Mesendoderm (in vitro differentiated cells): ENCODE data around the gene P2RY6.

ENCODE experiments used
- DNase-seq: peaks from one replicate; pipeline ENCODE4 v3.0.0; 2013
- H2AK5ac ChIP-seq: 2 replicates; pipeline ENCODE4 v1.6.1; 2013; ENCODE audit warnings: low read length, inconsistent platforms
- H2BK120ac ChIP-seq: 2 replicates; pipeline ENCODE4 v1.6.1; 2013; ENCODE audit warnings: low read depth, mild to moderate bottlenecking, low read length, moderate library complexity, mixed read lengths
- H2BK15ac ChIP-seq: replicated peaks from 2 replicates; pipeline ENCODE4 v1.6.1; 2013; ENCODE audit warnings: low read depth, mild to moderate bottlenecking, moderate library complexity
- H2BK5ac ChIP-seq: 2 replicates; pipeline ENCODE4 v1.6.1; 2013; ENCODE audit warnings: low read length, inconsistent platforms
- H3K18ac ChIP-seq: 2 replicates; pipeline ENCODE4 v1.6.1; 2013; ENCODE audit warnings: mild to moderate bottlenecking, low read length, mixed read lengths
- H3K23ac ChIP-seq: one replicate; pipeline ENCODE4 v1.6.1; 2013; ENCODE audit warnings: low read length
- H3K27ac ChIP-seq: 2 replicates; pipeline ENCODE4 v1.5.1; 2013; ENCODE audit warnings: low read depth, mild to moderate bottlenecking, inconsistent platforms, low read length, moderate library complexity
- H3K27me3 ChIP-seq: 2 replicates; pipeline ENCODE4 v1.6.1; 2013; ENCODE audit warnings: low read length, control low read depth, mild to moderate bottlenecking, inconsistent platforms; ENCODE audit not compliant: insufficient read depth, poor library complexity
- H3K36me3 ChIP-seq: 2 replicates; pipeline ENCODE4 v1.6.1; 2013; ENCODE audit warnings: low read length, inconsistent platforms; ENCODE audit not compliant: control insufficient read depth, insufficient read depth
- H3K4ac ChIP-seq: one replicate; pipeline ENCODE4 v1.6.1; 2013; ENCODE audit warnings: low read depth, mild to moderate bottlenecking, low read length, moderate library complexity
- H3K4me1 ChIP-seq: 2 replicates; pipeline ENCODE4 v1.6.1; 2013; ENCODE audit warnings: low read depth, low read length, inconsistent platforms; ENCODE audit not compliant: control insufficient read depth
- H3K4me2 ChIP-seq: 2 replicates; pipeline ENCODE4 v1.6.1; 2013; ENCODE audit warnings: low read length
- H3K4me3 ChIP-seq: 2 replicates; pipeline ENCODE4 v1.5.1; 2013; ENCODE audit warnings: mild to moderate bottlenecking, low read length
- H3K56ac ChIP-seq: one replicate; pipeline ENCODE4 v1.6.1; 2013; ENCODE audit warnings: low read length
- H3K79me1 ChIP-seq: 2 replicates; pipeline ENCODE4 v1.6.1; 2013; ENCODE audit warnings: low read length, inconsistent platforms
- H3K79me2 ChIP-seq: 2 replicates; pipeline ENCODE4 v1.6.1; 2013; ENCODE audit warnings: mild to moderate bottlenecking, low read length; ENCODE audit not compliant: control insufficient read depth, insufficient read depth
- H3K9ac ChIP-seq: 2 replicates; pipeline ENCODE4 v1.6.1; 2013; ENCODE audit warnings: low read length, inconsistent platforms
- H4K5ac ChIP-seq: one replicate; pipeline ENCODE4 v1.6.1; 2013; ENCODE audit warnings: low read length
- H4K8ac ChIP-seq: one replicate; pipeline ENCODE4 v1.6.1; 2013; ENCODE audit warnings: low read depth, mild to moderate bottlenecking, control low read depth, low read length, moderate library complexity
- WGBS: extraction: QIAGEN DNeasy Blood & Tissue Kit; methylation state at CpG from one replicate; pipeline ENCODE4 v1.1.7; 2013; ENCODE audit warnings: low lambda C conversion rate, missing lambda C conversion rate; ENCODE audit not compliant: insufficient coverage; ENCODE audit errors: extremely low coverage; 5-methylcytosine and 5-hydroxymethylcytosine counted together

Gene P2RY6

GRCh38 chr11:73295996-73296318, 23.8 kb downstream of the P2RY6 start:
- H2AK5ac ChIP-seq, result no peak overlapping the region
- H3K27ac ChIP-seq, result no peak overlapping the region
- H3K23ac ChIP-seq, result no peak overlapping the region
- no peak overlapping the region for H4K5ac ChIP-seq
- no peak overlapping the region for H2BK5ac ChIP-seq
- H3K56ac ChIP-seq, result no peak overlapping the region
- no peaks in the 10 kb centered on the region for H3K79me1 ChIP-seq
- H2BK15ac ChIP-seq, result no peak overlapping the region
- no peak overlapping the region for H3K9ac ChIP-seq
- H3K4ac ChIP-seq, result no peak overlapping the region
- WGBS, result no CpG with 5 or more reads among the region's 3 CpGs
- no peak overlapping the region for H2BK120ac ChIP-seq
- no peaks in the 10 kb centered on the region for H3K27me3 ChIP-seq
- H3K4me3 ChIP-seq, result no peak overlapping the region
- no peaks in the 10 kb centered on the region for H3K36me3 ChIP-seq
- no peaks in the 10 kb centered on the region for H3K4me1 ChIP-seq
- H4K8ac ChIP-seq, result no peak overlapping the region
- H3K18ac ChIP-seq, result no peak overlapping the region
- no peak for DNase-seq
- H3K4me2 ChIP-seq, result no peak overlapping the region
- no peaks in the 10 kb centered on the region for H3K79me2 ChIP-seq

DNA sequence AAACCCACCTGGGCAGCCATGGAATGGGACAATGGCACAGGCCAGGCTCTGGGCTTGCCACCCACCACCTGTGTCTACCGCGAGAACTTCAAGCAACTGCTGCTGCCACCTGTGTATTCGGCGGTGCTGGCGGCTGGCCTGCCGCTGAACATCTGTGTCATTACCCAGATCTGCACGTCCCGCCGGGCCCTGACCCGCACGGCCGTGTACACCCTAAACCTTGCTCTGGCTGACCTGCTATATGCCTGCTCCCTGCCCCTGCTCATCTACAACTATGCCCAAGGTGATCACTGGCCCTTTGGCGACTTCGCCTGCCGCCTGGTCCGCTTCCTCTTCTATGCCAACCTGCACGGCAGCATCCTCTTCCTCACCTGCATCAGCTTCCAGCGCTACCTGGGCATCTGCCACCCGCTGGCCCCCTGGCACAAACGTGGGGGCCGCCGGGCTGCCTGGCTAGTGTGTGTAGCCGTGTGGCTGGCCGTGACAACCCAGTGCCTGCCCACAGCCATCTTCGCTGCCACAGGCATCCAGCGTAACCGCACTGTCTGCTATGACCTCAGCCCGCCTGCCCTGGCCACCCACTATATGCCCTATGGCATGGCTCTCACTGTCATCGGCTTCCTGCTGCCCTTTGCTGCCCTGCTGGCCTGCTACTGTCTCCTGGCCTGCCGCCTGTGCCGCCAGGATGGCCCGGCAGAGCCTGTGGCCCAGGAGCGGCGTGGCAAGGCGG, 24.5 kb downstream of the P2RY6 start:
- Histone ChIP-seq H3K4me3 (no peak overlapping the region), H3K79me1 (no peaks in the 10 kb centered on the region), H3K4me2 (no peak overlapping the region), H4K5ac (no peak overlapping the region), H3K4me1 (no peaks in the 10 kb centered on the region), H2AK5ac (no peak overlapping the region), H3K79me2 (no peaks in the 10 kb centered on the region), H2BK5ac (no peak overlapping the region), H3K27me3 (no peaks in the 10 kb centered on the region), H3K56ac (no peak overlapping the region), H3K9ac (no peak overlapping the region), H3K27ac (no peak overlapping the region), H3K4ac (no peak overlapping the region), H3K36me3 (no peaks in the 10 kb centered on the region), H3K18ac (no peak overlapping the region), H4K8ac (no peak overlapping the region), H2BK120ac (no peak overlapping the region), H2BK15ac (no peak overlapping the region), H3K23ac (no peak overlapping the region)
- no CpG with 5 or more reads among the region's 35 CpGs for WGBS
- no peak for DNase-seq

DNA sequence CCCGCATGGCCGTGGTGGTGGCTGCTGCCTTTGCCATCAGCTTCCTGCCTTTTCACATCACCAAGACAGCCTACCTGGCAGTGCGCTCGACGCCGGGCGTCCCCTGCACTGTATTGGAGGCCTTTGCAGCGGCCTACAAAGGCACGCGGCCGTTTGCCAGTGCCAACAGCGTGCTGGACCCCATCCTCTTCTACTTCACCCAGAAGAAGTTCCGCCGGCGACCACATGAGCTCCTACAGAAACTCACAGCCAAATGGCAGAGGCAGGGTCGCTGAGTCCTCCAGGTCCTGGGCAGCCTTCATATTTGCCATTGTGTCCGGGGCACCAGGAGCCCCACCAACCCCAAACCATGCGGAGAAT, 25.1 kb downstream of the P2RY6 start:
- WGBS, result no CpG with 5 or more reads among the region's 18 CpGs
- Histone ChIP-seq H2BK15ac (no peak overlapping the region), H3K4me2 (no peak overlapping the region), H3K9ac (no peak overlapping the region), H3K36me3 (no peaks in the 10 kb centered on the region), H4K8ac (no peak overlapping the region), H3K23ac (no peak overlapping the region), H4K5ac (no peak overlapping the region), H3K4me1 (no peaks in the 10 kb centered on the region), H3K56ac (no peak overlapping the region), H3K4me3 (no peak overlapping the region), H3K18ac (no peak overlapping the region), H2BK5ac (no peak overlapping the region), H3K4ac (no peak overlapping the region), H3K79me2 (no peaks in the 10 kb centered on the region), H2BK120ac (no peak overlapping the region), H2AK5ac (no peak overlapping the region), H3K27ac (no peak overlapping the region), H3K27me3 (no peaks in the 10 kb centered on the region), H3K79me1 (no peaks in the 10 kb centered on the region)
- no peak for DNase-seq

DNA sequence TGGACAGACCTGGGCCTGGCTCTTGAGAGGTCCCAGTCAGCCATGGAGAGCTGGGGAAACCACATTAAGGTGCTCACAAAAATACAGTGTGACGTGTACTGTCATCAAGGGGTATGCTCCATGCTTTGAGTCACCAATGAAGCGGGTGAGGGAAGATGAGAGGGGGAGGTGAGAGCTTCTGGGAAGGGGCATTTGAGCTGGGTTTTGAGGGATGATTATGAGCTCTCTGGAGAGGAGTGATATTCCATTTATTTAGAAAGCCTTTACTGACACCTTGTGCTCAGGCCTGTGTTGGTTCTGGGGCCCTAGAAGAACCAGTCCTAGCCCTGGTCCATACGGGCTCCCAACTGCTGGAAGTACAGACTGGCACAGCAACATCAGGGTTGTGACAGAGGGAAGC, 25.6 kb downstream of the P2RY6 start:
- Histone ChIP-seq H3K56ac (no peak overlapping the region), H3K79me1 (no peaks in the 10 kb centered on the region), H3K18ac (no peak overlapping the region), H3K36me3 (no peaks in the 10 kb centered on the region), H3K27ac (no peak overlapping the region), H2AK5ac (no peak overlapping the region), H3K79me2 (no peaks in the 10 kb centered on the region), H3K9ac (no peak overlapping the region), H3K27me3 (no peaks in the 10 kb centered on the region), H3K23ac (no peak overlapping the region), H3K4me1 (no peaks in the 10 kb centered on the region), H2BK120ac (no peak overlapping the region), H2BK5ac (no peak overlapping the region), H3K4ac (no peak overlapping the region), H3K4me3 (no peak overlapping the region), H3K4me2 (no peak overlapping the region), H4K5ac (no peak overlapping the region), H4K8ac (no peak overlapping the region), H2BK15ac (no peak overlapping the region)
- WGBS, result no CpG with 5 or more reads among the region's 3 CpGs
- no peak for DNase-seq

DNA sequence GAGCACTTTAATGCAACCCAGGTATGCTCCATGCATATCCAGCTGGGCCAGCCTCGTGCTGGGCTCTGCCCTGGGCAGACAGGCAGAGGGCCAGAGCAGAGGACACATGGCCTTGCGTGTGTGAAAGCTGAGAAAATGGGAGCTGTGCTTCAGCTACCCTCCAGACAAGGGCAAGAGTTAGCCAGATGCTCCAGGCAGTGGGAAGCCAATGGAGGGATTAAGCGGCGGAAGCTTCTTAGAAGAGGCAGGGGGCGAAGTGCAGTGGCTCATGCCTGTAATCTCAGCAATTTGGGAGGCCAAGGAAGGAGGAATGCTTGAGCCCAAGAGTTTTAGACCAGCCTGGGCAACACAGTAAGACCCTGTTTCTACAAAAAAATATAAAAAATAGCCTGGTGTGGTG, 26.1 kb downstream of the P2RY6 start:
- Histone ChIP-seq H3K79me2 (no peaks in the 10 kb centered on the region), H3K36me3 (no peaks in the 10 kb centered on the region), H4K5ac (no peak overlapping the region), H3K23ac (no peak overlapping the region), H3K4ac (no peak overlapping the region), H3K27me3 (no peaks in the 10 kb centered on the region), H3K9ac (no peak overlapping the region), H3K18ac (no peak overlapping the region), H2BK5ac (no peak overlapping the region), H4K8ac (no peak overlapping the region), H2AK5ac (no peak overlapping the region), H3K56ac (no peak overlapping the region), H2BK120ac (no peak overlapping the region), H3K27ac (no peak overlapping the region), H3K79me1 (no peaks in the 10 kb centered on the region), H3K4me2 (no peak overlapping the region), H2BK15ac (no peak overlapping the region), H3K4me3 (no peak overlapping the region), H3K4me1 (no peaks in the 10 kb centered on the region)
- DNase-seq, result no peak
- no CpG with 5 or more reads among the region's 5 CpGs for WGBS

GRCh38 chr11:73299751-73300150, 27.6 kb downstream of the P2RY6 start:
- H3K18ac ChIP-seq, result no peak overlapping the region
- no peaks in the 10 kb centered on the region for H3K79me1 ChIP-seq
- H2BK120ac ChIP-seq, result no peak overlapping the region
- no peak overlapping the region for H3K9ac ChIP-seq
- H4K8ac ChIP-seq, result no peak overlapping the region
- no peaks in the 10 kb centered on the region for H3K27me3 ChIP-seq
- H3K4me2 ChIP-seq, result no peak overlapping the region
- no CpG with 5 or more reads among the region's 10 CpGs for WGBS
- H2BK5ac ChIP-seq, result no peak overlapping the region
- H3K4me3 ChIP-seq, result no peak overlapping the region
- DNase-seq, result no peak
- no peaks in the 10 kb centered on the region for H3K36me3 ChIP-seq
- H2AK5ac ChIP-seq, result no peak overlapping the region
- no peak overlapping the region for H2BK15ac ChIP-seq
- no peak overlapping the region for H4K5ac ChIP-seq
- H3K4me1 ChIP-seq, result no peaks in the 10 kb centered on the region
- H3K23ac ChIP-seq, result no peak overlapping the region
- no peaks in the 10 kb centered on the region for H3K79me2 ChIP-seq
- H3K4ac ChIP-seq, result no peak overlapping the region
- no peak overlapping the region for H3K56ac ChIP-seq
- no peak overlapping the region for H3K27ac ChIP-seq
